ENCODE measurements around the gene NTRK2. TPM values are rescaled to one million over a fixed set of nuclear protein-coding genes. Genes with fewer than 3 reads are reported as not detected.

Gene NTRK2
- total RNA-seq, 1 experiment from 2014 or later = 0.54 TPM

GRCh38 chr9:84758817-84759216 is 89.3 kb downstream of the NTRK2 start:
- in situ Hi-C loops (cut with HindIII; ENCODE audit: low pct_unique_long_range_greater_than_20kb, low sequenced_read_pairs) = no loop called here
- no peak for DNase-seq (ENCODE audit: low read depth)

GRCh38 chr9:84759300-84759750 is 89.8 kb downstream of the NTRK2 start:
- no peak for DNase-seq (ENCODE audit: low read depth)
- in situ Hi-C loops (cut with HindIII; ENCODE audit: low pct_unique_long_range_greater_than_20kb, low sequenced_read_pairs) = no loop called here

GRCh38 chr9:84759804-84760203 is 90.3 kb downstream of the NTRK2 start:
- no peak for DNase-seq (ENCODE audit: low read depth)
- in situ Hi-C loops (cut with HindIII; ENCODE audit: low pct_unique_long_range_greater_than_20kb, low sequenced_read_pairs) = no loop called here

DNA sequence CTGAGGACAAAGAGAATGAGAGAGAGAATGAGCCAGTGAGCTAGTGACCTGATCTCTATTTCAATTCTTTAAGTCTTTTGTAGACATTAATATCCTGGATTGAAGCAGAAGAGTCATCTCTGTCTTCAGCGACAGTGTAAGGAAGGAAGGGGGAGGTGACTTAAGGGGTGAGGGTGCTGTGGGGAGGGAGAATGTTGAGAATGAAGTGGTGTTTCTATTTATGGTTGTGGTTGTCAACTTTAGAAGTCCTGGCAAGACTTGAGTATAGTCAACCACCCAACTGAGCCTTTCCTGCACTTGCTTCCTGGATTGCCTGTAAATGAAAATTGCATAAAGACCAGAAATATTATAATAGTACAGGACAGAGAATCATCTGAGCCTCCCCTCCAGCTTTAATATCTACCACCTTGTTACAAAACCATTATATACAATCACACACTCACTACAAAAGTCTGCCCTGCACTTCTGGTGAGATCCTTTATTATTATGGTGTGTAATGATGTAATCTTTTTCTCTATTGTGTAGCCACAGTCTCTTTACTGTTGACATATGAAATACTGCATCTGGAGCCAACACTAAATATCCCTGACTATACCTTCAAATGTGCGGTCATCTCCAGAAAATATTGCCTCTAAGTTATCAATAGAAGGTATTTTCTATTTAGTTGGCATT is 91.7 kb downstream of the NTRK2 start:
- no peak for DNase-seq (ENCODE audit: low read depth)
- in situ Hi-C loops (cut with HindIII; ENCODE audit: low pct_unique_long_range_greater_than_20kb, low sequenced_read_pairs) = no loop called here

- in situ Hi-C loops (cut with HindIII; ENCODE audit: low pct_unique_long_range_greater_than_20kb, low sequenced_read_pairs) = no loop called here
- no peak for DNase-seq (ENCODE audit: low read depth)
These were observed 103.0 kb downstream of the NTRK2 start for GRCh38 chr9:84772511-84772910.

- in situ Hi-C loops (cut with HindIII; ENCODE audit: low pct_unique_long_range_greater_than_20kb, low sequenced_read_pairs) = no loop called here
- no peak for DNase-seq (ENCODE audit: low read depth)
These were observed 103.5 kb downstream of the NTRK2 start for GRCh38 chr9:84773022-84773421.

GRCh38 chr9:84775056-84775643 is 105.6 kb downstream of the NTRK2 start:
- in situ Hi-C loops (cut with HindIII; ENCODE audit: low pct_unique_long_range_greater_than_20kb, low sequenced_read_pairs) = no loop called here
- no peak for DNase-seq (ENCODE audit: low read depth)

- in situ Hi-C loops (cut with HindIII; ENCODE audit: low pct_unique_long_range_greater_than_20kb, low sequenced_read_pairs) = no loop called here
- DNase-seq (ENCODE audit: low read depth) = no peak
These were observed 109.0 kb downstream of the NTRK2 start for GRCh38 chr9:84778570-84778969.

- no peak for DNase-seq (ENCODE audit: low read depth)
- in situ Hi-C loops (cut with HindIII; ENCODE audit: low pct_unique_long_range_greater_than_20kb, low sequenced_read_pairs) = no loop called here
These were observed 110.4 kb downstream of the NTRK2 start for GRCh38 chr9:84779883-84780282.

DNA sequence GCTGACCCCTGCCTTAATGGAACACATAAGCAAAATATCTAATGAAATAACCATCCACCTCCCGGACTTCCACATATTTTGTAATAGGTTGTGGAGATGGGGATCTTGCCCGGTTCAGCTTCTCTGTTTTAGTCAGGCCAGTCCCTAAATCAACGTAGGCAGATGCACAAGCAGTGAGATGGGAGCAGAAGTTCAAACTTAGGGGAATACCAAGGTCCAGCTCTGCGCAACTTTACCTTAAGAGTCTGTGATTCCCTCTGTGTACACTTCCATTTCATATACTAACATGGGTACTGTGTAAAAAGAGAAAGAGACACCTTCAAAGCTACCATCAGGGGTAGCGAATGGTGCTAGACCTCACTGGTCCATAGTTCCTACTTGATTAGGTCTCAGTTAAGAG is 110.9 kb downstream of the NTRK2 start:
- DNase-seq (ENCODE audit: low read depth) = no peak
- in situ Hi-C loops (cut with HindIII; ENCODE audit: low pct_unique_long_range_greater_than_20kb, low sequenced_read_pairs) = no loop called here

DNA sequence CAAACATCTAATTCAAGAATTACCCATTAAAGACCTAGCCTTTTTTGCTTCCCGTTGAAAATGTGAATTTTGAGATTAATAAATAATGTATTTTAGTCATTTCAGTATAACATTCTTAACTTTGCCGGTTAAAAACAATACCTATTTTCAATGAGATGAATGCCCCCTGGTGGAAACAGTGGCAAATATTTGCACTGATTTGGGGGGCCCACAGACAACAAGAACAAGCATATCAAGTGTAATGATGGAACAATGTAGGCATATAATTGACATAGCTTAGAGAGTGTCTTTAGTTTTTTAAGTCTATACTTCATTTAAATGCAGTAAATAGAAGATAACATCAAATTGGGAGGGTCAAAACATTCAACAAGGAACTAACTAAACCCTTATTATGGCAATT is 111.9 kb downstream of the NTRK2 start:
- in situ Hi-C loops (cut with HindIII; ENCODE audit: low pct_unique_long_range_greater_than_20kb, low sequenced_read_pairs) = no loop called here
- DNase-seq (ENCODE audit: low read depth) = no peak

DNA sequence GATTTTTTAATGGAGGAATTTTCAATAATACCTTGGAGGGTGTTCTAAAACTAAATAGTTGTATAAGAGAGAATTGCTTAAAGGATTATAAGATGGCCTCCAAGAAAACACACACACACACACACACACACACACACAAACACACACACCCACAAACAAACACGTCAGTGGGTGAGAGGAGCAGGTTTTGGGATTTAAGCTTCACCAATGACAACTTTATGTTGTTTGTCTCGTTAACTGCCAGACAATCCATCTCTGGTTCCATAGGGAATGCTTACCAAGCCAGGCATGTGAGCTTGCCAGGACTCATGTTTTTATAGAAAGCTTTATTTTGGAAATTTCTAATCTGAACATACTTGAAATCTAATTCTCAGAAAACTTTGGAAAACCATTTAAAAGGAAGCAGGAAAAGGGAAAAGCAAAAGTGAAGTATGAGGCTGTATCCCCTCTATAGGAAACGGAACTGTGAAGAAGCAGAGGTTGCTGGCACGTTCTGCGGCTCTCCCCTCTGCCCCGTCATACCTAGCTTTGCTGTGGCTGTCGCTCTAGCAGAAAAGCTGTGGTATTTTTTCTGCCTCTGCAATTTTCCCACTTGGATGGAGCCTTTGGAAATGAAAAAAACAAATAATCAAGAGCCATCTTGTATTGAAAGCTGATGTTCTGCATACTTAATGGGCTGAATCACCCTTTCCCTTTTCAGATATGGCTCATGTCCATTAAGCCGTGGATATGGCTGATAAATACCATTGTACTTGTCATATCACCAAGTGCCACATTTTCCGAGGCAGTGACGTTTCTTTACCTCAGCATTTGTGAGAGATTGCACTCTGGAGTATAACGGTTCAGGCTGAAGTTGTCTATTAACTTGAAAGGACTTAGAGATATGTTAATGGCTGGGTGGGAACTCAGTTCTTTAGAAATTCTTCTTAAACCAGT is 112.7 kb downstream of the NTRK2 start:
- in situ Hi-C loops (cut with HindIII; ENCODE audit: low pct_unique_long_range_greater_than_20kb, low sequenced_read_pairs) = no loop called here

GRCh38 chr9:84785792-84786547 is 116.4 kb downstream of the NTRK2 start:
- in situ Hi-C loops (cut with HindIII; ENCODE audit: low pct_unique_long_range_greater_than_20kb, low sequenced_read_pairs) = no loop called here

More for the DNA sequence above, 112.7 kb downstream of the NTRK2 start:
- DNase-seq (ENCODE audit: low read depth) = no peak

DNA sequence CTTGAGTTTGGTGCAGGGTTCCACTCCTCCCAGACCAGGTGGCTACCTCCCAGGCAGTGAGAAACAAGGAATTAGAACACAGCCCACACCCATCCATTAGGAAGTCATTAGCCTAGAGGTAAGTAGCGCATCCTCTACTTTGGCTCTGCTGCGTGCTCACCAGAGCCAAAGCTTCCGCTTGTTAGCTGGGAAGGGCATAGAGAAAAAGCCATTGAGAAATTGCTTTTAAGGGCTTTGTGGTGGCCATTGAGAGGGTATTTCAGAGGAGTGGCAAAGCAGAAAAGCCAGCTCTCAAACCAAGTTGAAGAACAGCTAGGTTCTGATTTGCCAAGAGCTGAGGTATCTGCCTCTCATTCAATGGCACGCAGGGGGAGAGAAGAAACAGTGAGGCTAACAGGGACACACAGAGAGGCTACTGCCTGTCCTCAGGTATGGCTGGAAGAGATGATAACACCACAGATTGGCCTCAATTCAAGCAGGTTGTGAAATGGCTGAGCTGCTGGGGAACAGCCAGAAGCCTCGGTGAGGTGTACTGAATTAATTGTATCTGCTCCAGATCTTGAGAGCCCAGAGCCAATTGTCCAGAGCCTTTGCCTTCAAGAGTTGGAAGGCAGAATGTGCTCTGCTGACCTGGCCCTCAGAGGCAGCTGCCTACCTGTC is 119.4 kb downstream of the NTRK2 start:
- in situ Hi-C loops (cut with HindIII; ENCODE audit: low pct_unique_long_range_greater_than_20kb, low sequenced_read_pairs) = no loop called here
- no peak for DNase-seq (ENCODE audit: low read depth)

More at GRCh38 chr9:84785792-84786547, 116.4 kb downstream of the NTRK2 start:
- no peak for DNase-seq (ENCODE audit: low read depth)

DNA sequence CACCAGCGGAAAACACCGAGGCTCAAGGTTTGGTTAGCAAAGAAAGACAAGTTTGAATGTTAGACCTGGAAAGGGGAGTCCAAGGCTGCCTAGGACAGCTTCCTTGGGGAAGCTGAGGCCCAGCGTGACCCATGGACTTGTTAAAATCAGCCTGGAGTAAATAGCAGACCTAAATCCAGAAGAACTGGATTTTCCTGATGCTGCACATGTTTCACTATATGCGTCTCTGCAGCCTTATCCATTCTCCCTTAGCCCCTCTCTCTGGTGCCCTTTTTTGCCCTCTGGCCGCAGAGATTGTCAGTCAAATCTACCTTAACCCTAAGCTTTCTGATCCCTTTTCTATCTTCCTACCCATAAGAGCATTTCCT is 119.9 kb downstream of the NTRK2 start:
- in situ Hi-C loops (cut with HindIII; ENCODE audit: low pct_unique_long_range_greater_than_20kb, low sequenced_read_pairs) = no loop called here
- DNase-seq (ENCODE audit: low read depth) = no peak

DNA sequence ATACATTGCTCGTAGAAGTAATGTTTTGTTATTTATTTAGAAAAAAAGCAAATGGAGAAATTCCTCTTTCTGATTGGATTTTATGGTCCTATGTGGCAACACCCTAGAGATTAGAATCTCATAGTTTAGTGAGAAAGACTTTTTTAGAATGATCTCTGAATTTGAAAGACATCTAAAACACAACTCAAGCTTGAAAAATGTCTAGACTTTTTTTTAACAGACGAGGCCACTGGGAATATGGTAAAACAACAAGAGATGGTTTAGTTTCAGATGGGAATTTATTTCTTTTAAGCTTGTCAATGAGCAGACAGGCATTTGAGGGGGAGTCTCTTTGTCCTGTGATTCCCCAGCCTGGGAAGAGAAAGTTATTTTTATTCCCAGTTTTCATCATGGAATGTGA is 122.1 kb downstream of the NTRK2 start:
- no peak for DNase-seq (ENCODE audit: low read depth)
- in situ Hi-C loops (cut with HindIII; ENCODE audit: low pct_unique_long_range_greater_than_20kb, low sequenced_read_pairs) = no loop called here

DNA sequence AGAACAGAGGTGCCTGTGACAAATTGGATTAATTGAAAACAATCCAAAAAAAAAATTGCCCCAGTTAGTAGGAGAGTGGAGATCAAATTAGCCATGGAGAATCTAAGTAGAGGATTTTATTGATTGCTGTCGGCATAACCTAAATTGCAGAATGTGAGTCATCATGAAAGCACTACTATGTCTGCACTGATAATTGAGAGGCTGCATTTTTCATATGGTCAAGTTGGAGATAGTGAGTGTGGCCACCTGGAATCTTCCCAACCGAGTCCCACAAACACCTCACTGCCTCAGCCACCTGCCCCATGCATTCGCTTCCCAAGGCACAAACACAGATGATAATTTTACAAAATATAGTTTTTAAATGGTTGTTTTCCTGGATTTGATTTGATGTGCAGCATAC is 123.7 kb downstream of the NTRK2 start:
- no peak for DNase-seq (ENCODE audit: low read depth)
- in situ Hi-C loops (cut with HindIII; ENCODE audit: low pct_unique_long_range_greater_than_20kb, low sequenced_read_pairs) = no loop called here
